SK-N-SH treated with all-trans-retinoic acid at 6 μM for 48 hours (cell line): ENCODE results near the gene ERCC2.

Source experiments
- ARNTL ChIP-seq: fragments of 450-650 bp; formaldehyde crosslinking; IDR thresholded peaks from 2 replicates; pipeline ENCODE4 v1.5.0; 2020; ENCODE audit warnings: low read depth, mild to moderate bottlenecking, moderate library complexity, borderline replicate concordance
- BACH2 ChIP-seq: fragments of 250-450 bp; sonication (Bioruptor Pico); IDR thresholded peaks from 2 replicates; pipeline ENCODE4 v1.9.0; 2021; ENCODE audit warnings: mild to moderate bottlenecking, borderline replicate concordance
- GLIS3 ChIP-seq: fragments of 250-450 bp; sonication (Bioruptor Pico); IDR thresholded peaks from 2 replicates; pipeline ENCODE4 v1.5.0; 2020; ENCODE audit warnings: mild to moderate bottlenecking, moderate library complexity
- SNAI2 ChIP-seq: fragments of 250-450 bp; sonication (Bioruptor Pico); IDR thresholded peaks from 2 replicates; pipeline ENCODE4 v1.5.0; 2020; ENCODE audit warnings: mild to moderate bottlenecking, moderate library complexity
- TCF4 ChIP-seq: fragments of 250-450 bp; sonication (Bioruptor Pico); IDR thresholded peaks from 2 replicates; pipeline ENCODE4 v1.8.0; 2021; ENCODE audit warnings: mild to moderate bottlenecking, moderate library complexity, borderline replicate concordance
- ZFP30 ChIP-seq: fragments of 450-650 bp; formaldehyde crosslinking; IDR thresholded peaks from 2 replicates; pipeline ENCODE4 v1.5.0; 2022; ENCODE audit warnings: mild to moderate bottlenecking, moderate library complexity
- ZNF565 ChIP-seq: fragments of 450-650 bp; formaldehyde crosslinking; conservative IDR thresholded peaks from 2 replicates; pipeline ENCODE4 v1.5.0; 2020; ENCODE audit warnings: low read depth, mild to moderate bottlenecking, moderate library complexity
- ZNF70 ChIP-seq: fragments of 450-650 bp; formaldehyde crosslinking; IDR thresholded peaks from 2 replicates; pipeline ENCODE4 v1.5.0; 2020; ENCODE audit warnings: mild to moderate bottlenecking, moderate library complexity
- TF ChIP-seq, protein P1 (sequence below): fragments of 250-450 bp; sonication (Bioruptor Pico); IDR thresholded peaks from 2 replicates; pipeline ENCODE4 v1.8.0; 2020; ENCODE audit warnings: mild to moderate bottlenecking, moderate library complexity, borderline replicate concordance
- TF ChIP-seq, protein P2 (sequence below): fragments of 250-450 bp; sonication (Bioruptor Pico); IDR thresholded peaks from 2 replicates; pipeline ENCODE4 v1.5.0; 2020; ENCODE audit warnings: mild to moderate bottlenecking, moderate library complexity

DNA sequence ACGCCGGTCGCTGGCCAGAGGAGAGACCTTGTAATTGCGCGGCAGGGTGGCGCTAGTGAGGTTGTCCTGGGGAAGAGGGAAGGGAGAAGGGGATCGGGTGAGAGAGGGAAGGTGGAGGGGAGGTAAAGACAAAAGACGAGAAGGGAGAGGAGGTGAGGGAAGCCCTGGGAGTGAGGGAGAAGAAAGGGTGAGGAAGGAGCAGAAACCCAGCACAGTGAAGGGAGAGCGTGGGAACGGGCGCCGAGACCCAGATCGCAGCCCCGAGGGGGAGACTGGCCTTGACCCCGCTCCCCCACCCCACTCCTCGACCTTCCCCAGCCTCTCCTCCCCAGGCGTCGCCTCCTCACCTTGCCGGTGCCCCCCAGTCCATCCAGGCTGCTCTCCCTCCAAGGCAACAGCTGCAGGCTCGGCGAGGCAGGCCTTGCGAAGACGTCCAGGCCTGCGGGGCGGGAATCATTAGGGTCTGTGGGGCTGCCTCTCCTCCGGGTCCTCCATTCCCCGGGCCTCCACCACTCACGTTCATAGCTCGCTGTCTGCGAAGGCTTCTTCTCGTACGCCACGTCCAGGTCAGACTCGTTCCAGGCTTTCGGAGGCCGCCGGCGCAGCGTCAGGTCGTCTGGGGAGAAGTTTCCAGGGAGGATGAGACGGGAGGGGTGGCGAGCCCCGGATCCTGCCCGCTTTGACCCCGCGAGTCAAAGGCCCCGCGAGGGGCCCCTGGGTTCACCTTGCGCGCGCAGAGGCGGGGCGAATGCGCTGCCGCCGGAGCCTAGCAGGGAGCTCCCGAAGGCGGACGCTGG is 25.6 kb upstream of the ERCC2 start:
- TF ChIP-seq ZNF565 = no peak
- TF ChIP-seq ARNTL (CRISPR knock-in tag) = no peak
- TF ChIP-seq, protein P1, sequence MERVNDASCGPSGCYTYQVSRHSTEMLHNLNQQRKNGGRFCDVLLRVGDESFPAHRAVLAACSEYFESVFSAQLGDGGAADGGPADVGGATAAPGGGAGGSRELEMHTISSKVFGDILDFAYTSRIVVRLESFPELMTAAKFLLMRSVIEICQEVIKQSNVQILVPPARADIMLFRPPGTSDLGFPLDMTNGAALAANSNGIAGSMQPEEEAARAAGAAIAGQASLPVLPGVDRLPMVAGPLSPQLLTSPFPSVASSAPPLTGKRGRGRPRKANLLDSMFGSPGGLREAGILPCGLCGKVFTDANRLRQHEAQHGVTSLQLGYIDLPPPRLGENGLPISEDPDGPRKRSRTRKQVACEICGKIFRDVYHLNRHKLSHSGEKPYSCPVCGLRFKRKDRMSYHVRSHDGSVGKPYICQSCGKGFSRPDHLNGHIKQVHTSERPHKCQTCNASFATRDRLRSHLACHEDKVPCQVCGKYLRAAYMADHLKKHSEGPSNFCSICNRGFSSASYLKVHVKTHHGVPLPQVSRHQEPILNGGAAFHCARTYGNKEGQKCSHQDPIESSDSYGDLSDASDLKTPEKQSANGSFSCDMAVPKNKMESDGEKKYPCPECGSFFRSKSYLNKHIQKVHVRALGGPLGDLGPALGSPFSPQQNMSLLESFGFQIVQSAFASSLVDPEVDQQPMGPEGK (CRISPR knock-in tag) = no peak
- TF ChIP-seq TCF4 (CRISPR knock-in tag) = no peak
- TF ChIP-seq SNAI2 (CRISPR knock-in tag) = no peak
- TF ChIP-seq, protein P2, sequence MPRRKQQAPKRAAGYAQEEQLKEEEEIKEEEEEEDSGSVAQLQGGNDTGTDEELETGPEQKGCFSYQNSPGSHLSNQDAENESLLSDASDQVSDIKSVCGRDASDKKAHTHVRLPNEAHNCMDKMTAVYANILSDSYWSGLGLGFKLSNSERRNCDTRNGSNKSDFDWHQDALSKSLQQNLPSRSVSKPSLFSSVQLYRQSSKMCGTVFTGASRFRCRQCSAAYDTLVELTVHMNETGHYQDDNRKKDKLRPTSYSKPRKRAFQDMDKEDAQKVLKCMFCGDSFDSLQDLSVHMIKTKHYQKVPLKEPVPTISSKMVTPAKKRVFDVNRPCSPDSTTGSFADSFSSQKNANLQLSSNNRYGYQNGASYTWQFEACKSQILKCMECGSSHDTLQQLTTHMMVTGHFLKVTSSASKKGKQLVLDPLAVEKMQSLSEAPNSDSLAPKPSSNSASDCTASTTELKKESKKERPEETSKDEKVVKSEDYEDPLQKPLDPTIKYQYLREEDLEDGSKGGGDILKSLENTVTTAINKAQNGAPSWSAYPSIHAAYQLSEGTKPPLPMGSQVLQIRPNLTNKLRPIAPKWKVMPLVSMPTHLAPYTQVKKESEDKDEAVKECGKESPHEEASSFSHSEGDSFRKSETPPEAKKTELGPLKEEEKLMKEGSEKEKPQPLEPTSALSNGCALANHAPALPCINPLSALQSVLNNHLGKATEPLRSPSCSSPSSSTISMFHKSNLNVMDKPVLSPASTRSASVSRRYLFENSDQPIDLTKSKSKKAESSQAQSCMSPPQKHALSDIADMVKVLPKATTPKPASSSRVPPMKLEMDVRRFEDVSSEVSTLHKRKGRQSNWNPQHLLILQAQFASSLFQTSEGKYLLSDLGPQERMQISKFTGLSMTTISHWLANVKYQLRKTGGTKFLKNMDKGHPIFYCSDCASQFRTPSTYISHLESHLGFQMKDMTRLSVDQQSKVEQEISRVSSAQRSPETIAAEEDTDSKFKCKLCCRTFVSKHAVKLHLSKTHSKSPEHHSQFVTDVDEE = no peak
- TF ChIP-seq GLIS3 (CRISPR knock-in tag) = no peak
- no peak for TF ChIP-seq ZNF70 (CRISPR knock-in tag)
- TF ChIP-seq ZFP30 (CRISPR knock-in tag) = no peak
- no peak for TF ChIP-seq BACH2 (CRISPR knock-in tag)
